Fibroblast of lung (primary cell): Measurements from ENCODE around the gene ARL4A. TPM values are rescaled to one million over a fixed set of nuclear protein-coding genes. Genes with fewer than 3 reads are reported as not detected.
"Not testable (repeated sequence)": the region's sequence is repeated elsewhere in the genome, so short reads cannot be mapped to it uniquely, and the experiment has no call there.

Experiments
- DNase-seq, 2 donors: peaks; one replicate each; pipeline versions ENCODE4 v3.0.0 to v3.0.0-alpha.2; 2010; ENCODE audit warnings: low read depth in 2 of 2
- H2AFZ ChIP-seq: 2 replicates; pipeline ENCODE4 v1.5.1; 2012; ENCODE audit warnings: low read length, control low read depth, inconsistent platforms
- H3K27ac ChIP-seq: 2 replicates; pipeline ENCODE4 v1.5.1; 2011; ENCODE audit warnings: low read length, control low read depth; ENCODE audit not compliant: insufficient read depth
- H3K27me3 ChIP-seq: 2 replicates; pipeline ENCODE4 v1.5.1; 2011; ENCODE audit warnings: mild to moderate bottlenecking, low read length; ENCODE audit not compliant: control insufficient read depth, insufficient read depth
- H3K36me3 ChIP-seq: 2 replicates; pipeline ENCODE4 v1.5.1; 2011; ENCODE audit warnings: low read length; ENCODE audit not compliant: control insufficient read depth, insufficient read depth
- H3K4me1 ChIP-seq: 2 replicates; pipeline ENCODE4 v1.5.1; 2011; ENCODE audit warnings: low read length; ENCODE audit not compliant: control insufficient read depth, insufficient read depth; ENCODE audit errors: extremely low read depth
- H3K4me2 ChIP-seq: 2 replicates; pipeline ENCODE4 v1.5.1; 2011; ENCODE audit warnings: low read length, control low read depth; ENCODE audit not compliant: insufficient read depth; ENCODE audit errors: extremely low read depth
- H3K4me3 ChIP-seq, 4 experiments: fragments of 200-600 bp in 1 of 4; sonication (generic) in 1 of 4; replicated peaks in 1 of 4; 2 replicates each; pipeline ENCODE4 v1.5.1; 2011 to 2016; ENCODE audit warnings: low read length in 4 of 4, low read depth in 3 of 4, mild to moderate bottlenecking in 3 of 4, control low read depth in 2 of 4, inconsistent platforms in 1 of 4, mixed read lengths in 1 of 4; ENCODE audit not compliant: insufficient read depth in 1 of 4; ENCODE audit errors: control extremely low read depth in 1 of 4
- H3K79me2 ChIP-seq: 2 replicates; pipeline ENCODE4 v1.5.1; 2012; ENCODE audit warnings: mild to moderate bottlenecking, low read length, inconsistent platforms; ENCODE audit not compliant: control insufficient read depth, insufficient read depth
- H3K9ac ChIP-seq: 2 replicates; pipeline ENCODE4 v1.5.1; 2011; ENCODE audit warnings: mild to moderate bottlenecking, low read length, control low read depth; ENCODE audit not compliant: insufficient read depth
- H3K9me3 ChIP-seq: 2 replicates; pipeline ENCODE4 v1.5.1; 2012; ENCODE audit warnings: low read depth, low read length; ENCODE audit not compliant: control insufficient read depth, insufficient read depth
- H4K20me1 ChIP-seq: 2 replicates; pipeline ENCODE4 v1.5.1; 2011; ENCODE audit warnings: low read length; ENCODE audit not compliant: control insufficient read depth, insufficient read depth; ENCODE audit errors: extremely low read depth
- EZH2 ChIP-seq: IDR thresholded peaks from 2 replicates; pipeline ENCODE4 v1.5.1; 2012; ENCODE audit warnings: low read length, control low read depth, mild to moderate bottlenecking; ENCODE audit errors: missing control alignments
- polyA plus RNA-seq, 2 donors: library from polyadenylated mRNA; depleted of rRNA in 1 of 2; stranded (reverse) in 1 of 2; unstranded in 1 of 2; fragments of >200 nt; gene quantifications; 2 replicates each; pipeline ENCODE4 v1.2.1, GENCODE V29; 2011 to 2012; ENCODE audit warnings: missing spikeins in 1 of 2
- total RNA-seq: library from RNA; depleted of rRNA; stranded (reverse); fragments of >200 nt; gene quantifications from 2 replicates; pipeline ENCODE4 v1.2.1, GENCODE V29; 2014
- TF ChIP-seq, protein P1 (sequence below), 2 donors: IDR thresholded peaks in 1 of 2; conservative IDR thresholded peaks in 1 of 2; 1 replicate in 1 of 2; 2 replicates in 1 of 2; pipeline ENCODE4 v1.5.1; 2011 to 2012; ENCODE audit warnings: low read length in 2 of 2, control low read depth in 1 of 2, inconsistent platforms in 1 of 2, low read depth in 1 of 2, mild to moderate bottlenecking in 1 of 2

Gene ARL4A
- total and polyA plus RNA-seq, 2 donors (not counting 1 experiment from before 2014, with no cell fraction given), result 11.4 to 37.0 TPM

DNA sequence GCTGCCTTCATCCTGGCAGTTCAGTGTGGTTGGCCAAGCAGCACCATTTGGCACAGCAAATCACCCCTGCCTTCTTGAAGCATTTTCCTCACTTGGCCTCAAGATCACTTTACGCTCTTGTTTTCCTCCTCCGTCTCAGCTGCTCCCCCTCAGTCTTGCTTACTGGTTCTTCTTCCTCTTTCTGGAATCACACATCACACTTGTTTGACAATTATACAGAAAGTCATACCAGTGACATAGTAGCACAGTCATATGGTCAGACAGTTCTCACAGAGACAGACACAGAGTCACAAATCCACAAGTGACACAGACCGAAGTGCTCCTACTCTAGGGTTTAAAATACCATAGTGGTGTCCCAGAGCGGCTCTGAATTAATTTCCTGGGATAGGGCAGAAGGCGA, 43.8 kb upstream of the ARL4A start:
- H2AFZ ChIP-seq, result peak overlapping the region; percentile 0
- no peak for DNase-seq
- no peaks in the 10 kb centered on the region for H3K36me3 ChIP-seq
- H4K20me1 ChIP-seq, result no peaks in the 10 kb centered on the region
- no peaks in the 10 kb centered on the region for H3K4me1 ChIP-seq
- no peaks in the 10 kb centered on the region for H3K79me2 ChIP-seq
- no peaks in the 10 kb centered on the region for H3K9me3 ChIP-seq
- TF ChIP-seq EZH2, result no peak
- TF ChIP-seq, protein P1, sequence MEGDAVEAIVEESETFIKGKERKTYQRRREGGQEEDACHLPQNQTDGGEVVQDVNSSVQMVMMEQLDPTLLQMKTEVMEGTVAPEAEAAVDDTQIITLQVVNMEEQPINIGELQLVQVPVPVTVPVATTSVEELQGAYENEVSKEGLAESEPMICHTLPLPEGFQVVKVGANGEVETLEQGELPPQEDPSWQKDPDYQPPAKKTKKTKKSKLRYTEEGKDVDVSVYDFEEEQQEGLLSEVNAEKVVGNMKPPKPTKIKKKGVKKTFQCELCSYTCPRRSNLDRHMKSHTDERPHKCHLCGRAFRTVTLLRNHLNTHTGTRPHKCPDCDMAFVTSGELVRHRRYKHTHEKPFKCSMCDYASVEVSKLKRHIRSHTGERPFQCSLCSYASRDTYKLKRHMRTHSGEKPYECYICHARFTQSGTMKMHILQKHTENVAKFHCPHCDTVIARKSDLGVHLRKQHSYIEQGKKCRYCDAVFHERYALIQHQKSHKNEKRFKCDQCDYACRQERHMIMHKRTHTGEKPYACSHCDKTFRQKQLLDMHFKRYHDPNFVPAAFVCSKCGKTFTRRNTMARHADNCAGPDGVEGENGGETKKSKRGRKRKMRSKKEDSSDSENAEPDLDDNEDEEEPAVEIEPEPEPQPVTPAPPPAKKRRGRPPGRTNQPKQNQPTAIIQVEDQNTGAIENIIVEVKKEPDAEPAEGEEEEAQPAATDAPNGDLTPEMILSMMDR (conservative IDR thresholded peaks at IDR 0.05 in 1 of 2, IDR thresholded peaks at IDR 0.05 in 1 of 2; ENCODE audit: low read depth in 1 of 2, low read length in 2 of 2), result no peak
- no peaks in the 10 kb centered on the region for H3K27me3 ChIP-seq
- no peak overlapping the region for H3K9ac ChIP-seq
- H3K4me3 ChIP-seq, result no peak overlapping the region
- no peak overlapping the region for H3K27ac ChIP-seq
- H3K4me2 ChIP-seq, result no peak overlapping the region

DNA sequence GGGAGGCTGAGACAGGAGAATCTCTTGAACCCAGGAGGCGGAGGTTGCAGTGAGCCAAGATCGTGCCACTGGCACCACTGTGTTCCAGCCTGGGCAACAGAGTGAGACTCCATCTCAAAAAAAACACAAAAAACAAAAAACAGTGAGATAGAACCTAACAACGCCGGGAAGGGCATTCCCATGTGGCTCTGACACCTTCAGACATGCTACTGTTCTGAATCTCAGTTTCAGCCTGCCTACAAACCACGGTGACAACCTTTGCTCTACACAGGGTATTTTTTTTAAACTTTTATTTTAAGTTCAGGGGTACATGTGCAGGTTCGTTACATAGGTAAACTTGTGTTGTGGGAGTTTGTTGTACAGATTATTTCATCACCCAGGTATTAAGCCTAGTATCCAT, 42.2 kb upstream of the ARL4A start:
- H3K4me3 ChIP-seq, H3K36me3 ChIP-seq, H3K27ac ChIP-seq, H3K27me3 ChIP-seq, H4K20me1 ChIP-seq, H3K9ac ChIP-seq, H3K9me3 ChIP-seq, DNase-seq, H2AFZ ChIP-seq, H3K4me2 ChIP-seq, H3K79me2 ChIP-seq, H3K4me1 ChIP-seq: not testable (repeated sequence)

DNA sequence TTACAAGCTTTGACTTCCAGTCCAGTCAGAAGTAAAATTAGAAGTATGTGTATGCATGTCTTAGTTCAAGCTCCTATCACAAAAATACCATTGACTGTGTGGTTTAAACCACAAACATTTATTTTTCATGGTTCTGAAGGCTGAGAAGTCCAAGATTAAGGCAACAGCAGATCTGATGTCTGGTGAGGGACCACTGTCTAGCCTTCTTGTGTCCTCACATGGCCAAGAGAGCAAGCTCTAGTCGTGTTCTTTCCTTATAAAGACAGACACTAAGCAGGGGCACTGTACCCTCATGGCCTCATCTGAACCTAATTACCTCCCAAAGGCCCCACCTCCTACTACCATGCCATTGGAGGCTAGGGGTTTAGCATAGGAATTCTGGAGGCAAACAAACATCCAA, 41.3 kb upstream of the ARL4A start:
- no peaks in the 10 kb centered on the region for H3K9me3 ChIP-seq
- peak in 1 of 2 donors; percentile 92 for DNase-seq
- no peak overlapping the region for H3K9ac ChIP-seq
- no peaks in the 10 kb centered on the region for H3K36me3 ChIP-seq
- H3K27ac ChIP-seq, result no peak overlapping the region
- no peak overlapping the region for H3K4me2 ChIP-seq
- no peaks in the 10 kb centered on the region for H3K4me1 ChIP-seq
- no peak overlapping the region for H2AFZ ChIP-seq
- TF ChIP-seq, protein P1 (conservative IDR thresholded peaks at IDR 0.05 in 1 of 2, IDR thresholded peaks at IDR 0.05 in 1 of 2; ENCODE audit: low read depth in 1 of 2, low read length in 2 of 2), result no peak
- no peak for TF ChIP-seq EZH2
- H3K79me2 ChIP-seq, result no peaks in the 10 kb centered on the region
- H3K4me3 ChIP-seq, result no peak overlapping the region
- H3K27me3 ChIP-seq, result no peaks in the 10 kb centered on the region
- H4K20me1 ChIP-seq, result no peaks in the 10 kb centered on the region
